Stimulated activated naive CD4-positive, alpha-beta T cell treated with Interleukin-2 at 50 U/mL for 16 hours (primary cell): ENCODE data around the gene ADCY6.

Experiments
- DNase-seq: peaks from one replicate; lab custom pipeline; 2025; lab: John Stamatoyannopoulos, UW

ADCY6 gene

GRCh38 chr12:48788854-48789775 is at the start of gene ADCY6:
TSS of gene ADCY6 (minus strand) at chr12:48789089. CDS start at chr12:48783434, 5,655 bp downstream.
- no peak for DNase-seq

- no peak for DNase-seq
Observed at GRCh38 chr12:48838048-48838447, 49.2 kb upstream of the ADCY6 start.

GRCh38 chr12:48832321-48833060 is 43.6 kb upstream of the ADCY6 start:
- no peak for DNase-seq

GRCh38 chr12:48831257-48831656 is 42.4 kb upstream of the ADCY6 start:
- no peak for DNase-seq

- DNase-seq, result no peak
Observed at GRCh38 chr12:48828841-48829575, 40.1 kb upstream of the ADCY6 start.

GRCh38 chr12:48828293-48828692 is 39.4 kb upstream of the ADCY6 start:
- no peak for DNase-seq

GRCh38 chr12:48827513-48828096 is 38.7 kb upstream of the ADCY6 start:
- no peak for DNase-seq

- DNase-seq, result no peak
Observed at GRCh38 chr12:48827026-48827425, 38.1 kb upstream of the ADCY6 start.

GRCh38 chr12:48826209-48826855 is 37.4 kb upstream of the ADCY6 start:
- no peak for DNase-seq

- no peak for DNase-seq
Observed at GRCh38 chr12:48824905-48825304, 36.0 kb upstream of the ADCY6 start.

GRCh38 chr12:48824112-48824511 is 35.2 kb upstream of the ADCY6 start:
- DNase-seq, result peak; percentile 19

GRCh38 chr12:48823281-48823680 is 34.4 kb upstream of the ADCY6 start:
- no peak for DNase-seq

GRCh38 chr12:48822711-48823110 is 33.8 kb upstream of the ADCY6 start:
- DNase-seq, result no peak

- no peak for DNase-seq
Observed at GRCh38 chr12:48822139-48822538, 33.2 kb upstream of the ADCY6 start.

- DNase-seq, result no peak
Observed at GRCh38 chr12:48819986-48820725, 31.3 kb upstream of the ADCY6 start.

- DNase-seq, result peak; percentile 29
Observed at GRCh38 chr12:48818831-48819590, 30.1 kb upstream of the ADCY6 start.

GRCh38 chr12:48817873-48818830 is 29.3 kb upstream of the ADCY6 start, which contains the start of gene CACNB3:
TSS of gene CACNB3 (plus strand) at chr12:48818496. CDS start at chr12:48818930, 434 bp downstream.
- DNase-seq, result peak; percentile 79

GRCh38 chr12:48816143-48816854 is 27.4 kb upstream of the ADCY6 start:
- no peak for DNase-seq
